Neural cell (in vitro differentiated cells): ENCODE data around the gene SVOPL. TPM values are rescaled to one million over a fixed set of nuclear protein-coding genes. Genes with fewer than 3 reads are reported as not detected.

Experiments used
- H2AFZ ChIP-seq: fragments of 200-600, 300-800 bp; sonication (generic), shearing (Covaris generic); 2 replicates; pipeline ENCODE4 v1.6.0; 2014; ENCODE audit warnings: low read depth, mild to moderate bottlenecking, antibody characterized with exemption, low read length, moderate library complexity
- H3F3A ChIP-seq: fragments of 200-600 bp; shearing (Covaris generic); 2 replicates; pipeline ENCODE4 v1.6.1; 2016; ENCODE audit warnings: mild to moderate bottlenecking, moderate library complexity, mixed read lengths, antibody characterized with exemption, low read length; ENCODE audit not compliant: insufficient read depth, poor library complexity, severe bottlenecking
- H3K27ac ChIP-seq: fragments of 200-600, 300-800 bp; sonication (generic), shearing (Covaris generic); 2 replicates; pipeline ENCODE4 v1.5.1; 2014; ENCODE audit warnings: mild to moderate bottlenecking, low read length, moderate library complexity
- H3K27me3 ChIP-seq: fragments of 300-800, 200-600 bp; sonication (generic), shearing (Covaris generic); 2 replicates; pipeline ENCODE4 v1.6.0; 2014; ENCODE audit warnings: mild to moderate bottlenecking, low read depth, low read length, moderate library complexity; ENCODE audit not compliant: insufficient read depth
- H3K36me3 ChIP-seq: fragments of 300-800, 200-600 bp; sonication (generic), shearing (Covaris generic); 2 replicates; pipeline ENCODE4 v1.5.1; 2014; ENCODE audit warnings: mild to moderate bottlenecking, antibody characterized with exemption, low read length, moderate library complexity; ENCODE audit not compliant: insufficient read depth
- H3K4me2 ChIP-seq: fragments of 300-800, 200-600 bp; sonication (generic), shearing (Covaris generic); 2 replicates; pipeline ENCODE4 v1.6.0; 2014; ENCODE audit warnings: mild to moderate bottlenecking, low read length
- H3K4me3 ChIP-seq: fragments of 300-800, 200-600 bp; sonication (generic), shearing (Covaris generic); 2 replicates; pipeline ENCODE4 v1.5.1; 2014; ENCODE audit warnings: mild to moderate bottlenecking, low read length, moderate library complexity
- H3K79me2 ChIP-seq: fragments of 200-600 bp; shearing (Covaris generic); replicated peaks from 2 replicates; pipeline ENCODE4 v1.6.0; 2014; ENCODE audit warnings: mild to moderate bottlenecking, low read length, moderate library complexity; ENCODE audit not compliant: insufficient read depth
- H3K9ac ChIP-seq: fragments of 300-800, 200-600 bp; sonication (generic), shearing (Covaris generic); 2 replicates; pipeline ENCODE4 v1.6.1; 2016; ENCODE audit warnings: mild to moderate bottlenecking, low read length, mixed read lengths
- H3K9me2 ChIP-seq: fragments of 200-600 bp; shearing (Covaris generic); 2 replicates; pipeline ENCODE4 v1.6.1; 2016; ENCODE audit warnings: mild to moderate bottlenecking, low read length, mixed read lengths; ENCODE audit not compliant: insufficient read depth
- H3K9me3 ChIP-seq: fragments of 200-600, 300-800 bp; sonication (generic), shearing (Covaris generic); 2 replicates; pipeline ENCODE4 v1.6.1; 2016; ENCODE audit warnings: mild to moderate bottlenecking, mixed run types, low read length, moderate library complexity, mixed read lengths
- H4K20me1 ChIP-seq: fragments of 200-600 bp; shearing (Covaris generic); 2 replicates; pipeline ENCODE4 v1.6.1; 2016; ENCODE audit warnings: mild to moderate bottlenecking, mixed run types; ENCODE audit not compliant: insufficient read depth
- EP300 ChIP-seq: fragments of 450-650 bp; conservative IDR thresholded peaks from 2 replicates; pipeline ENCODE4 v1.6.1; 2014; ENCODE audit warnings: antibody characterized with exemption, mild to moderate bottlenecking, moderate library complexity; ENCODE audit not compliant: poor library complexity, severe bottlenecking
- EZH2 ChIP-seq: fragments of 200-600, 300-800 bp; shearing (Covaris generic), sonication (generic); IDR thresholded peaks from 2 replicates; pipeline ENCODE4 v1.6.1; 2014; ENCODE audit warnings: antibody characterized with exemption, low read length, borderline replicate concordance, mild to moderate bottlenecking; ENCODE audit not compliant: insufficient read depth, poor library complexity, severe bottlenecking
- MXI1 ChIP-seq: fragments of 450-650 bp; conservative IDR thresholded peaks from 2 replicates; pipeline ENCODE4 v1.6.1; 2014; ENCODE audit warnings: antibody characterized with exemption, mild to moderate bottlenecking; ENCODE audit not compliant: poor library complexity, severe bottlenecking
- POLR2AphosphoS5 ChIP-seq: IDR thresholded peaks from 2 replicates; pipeline ENCODE4 v1.6.1; 2012
- RAD21 ChIP-seq: fragments of 450-650 bp; conservative IDR thresholded peaks from 2 replicates; pipeline ENCODE4 v1.6.1; 2014; ENCODE audit warnings: antibody characterized with exemption, mild to moderate bottlenecking, moderate library complexity
- REST ChIP-seq: IDR thresholded peaks from 2 replicates; pipeline ENCODE4 v1.6.1; 2012; ENCODE audit warnings: borderline replicate concordance
- SMC3 ChIP-seq: fragments of 450-650 bp; conservative IDR thresholded peaks from 2 replicates; pipeline ENCODE4 v1.6.1; 2014; ENCODE audit warnings: antibody characterized with exemption, mild to moderate bottlenecking, moderate library complexity; ENCODE audit not compliant: poor library complexity
- TAF1 ChIP-seq: IDR thresholded peaks from 2 replicates; pipeline ENCODE4 v1.6.1; 2012; ENCODE audit warnings: low read depth
- polyA plus RNA-seq: library from polyadenylated mRNA; depleted of rRNA; stranded (reverse); fragments of >200 nt; gene quantifications from 2 replicates; pipeline ENCODE4 v1.2.3, GENCODE V29; 2014
- TF ChIP-seq, protein P1 (sequence below): fragments of 450-650 bp; IDR thresholded peaks from 2 replicates; pipeline ENCODE4 v1.5.1; 2014; ENCODE audit warnings: antibody characterized with exemption, mild to moderate bottlenecking, moderate library complexity; ENCODE audit not compliant: poor library complexity, severe bottlenecking

SVOPL gene
- polyA plus RNA-seq, 1 donor from 2014 or later: 0.93 TPM

DNA sequence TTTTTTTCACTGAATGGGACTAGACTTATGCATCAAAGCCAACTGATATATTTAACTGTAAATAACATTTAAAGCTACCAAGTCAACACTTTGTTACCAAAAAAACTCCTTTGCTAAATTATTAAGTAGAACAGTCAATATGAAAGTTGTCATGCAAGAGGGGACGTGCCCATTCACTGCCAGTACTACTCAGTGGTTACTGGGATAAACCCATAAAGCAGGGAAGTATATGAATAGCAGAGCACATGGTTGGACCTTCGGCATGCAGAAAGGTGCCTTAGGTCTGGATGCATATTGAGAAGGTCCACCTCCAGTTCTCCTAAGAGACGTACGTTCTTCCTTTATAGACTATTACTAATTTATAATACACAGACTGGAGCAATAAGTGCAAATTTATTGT lies 120.1 kb downstream of the SVOPL start:
- Histone ChIP-seq H3K9me3 (no peaks in the 10 kb centered on the region), H3K27ac (no peak overlapping the region), H3K4me3 (no peak overlapping the region), H3K9ac (no peak overlapping the region), H4K20me1 (no peaks in the 10 kb centered on the region), H3K36me3 (peaks cover 33% of the 10 kb centered on the region), H3K9me2 (no peaks in the 10 kb centered on the region), H3K27me3 (no peaks in the 10 kb centered on the region), H3K79me2 (no peaks in the 10 kb centered on the region), H3F3A (no peaks in the 10 kb centered on the region), H3K4me2 (no peak overlapping the region), H2AFZ (no peak overlapping the region)
- no peak for TF ChIP-seq MXI1
- TF ChIP-seq REST: no peak
- no peak for TF ChIP-seq POLR2AphosphoS5
- no peak for TF ChIP-seq EP300
- TF ChIP-seq, protein P1, sequence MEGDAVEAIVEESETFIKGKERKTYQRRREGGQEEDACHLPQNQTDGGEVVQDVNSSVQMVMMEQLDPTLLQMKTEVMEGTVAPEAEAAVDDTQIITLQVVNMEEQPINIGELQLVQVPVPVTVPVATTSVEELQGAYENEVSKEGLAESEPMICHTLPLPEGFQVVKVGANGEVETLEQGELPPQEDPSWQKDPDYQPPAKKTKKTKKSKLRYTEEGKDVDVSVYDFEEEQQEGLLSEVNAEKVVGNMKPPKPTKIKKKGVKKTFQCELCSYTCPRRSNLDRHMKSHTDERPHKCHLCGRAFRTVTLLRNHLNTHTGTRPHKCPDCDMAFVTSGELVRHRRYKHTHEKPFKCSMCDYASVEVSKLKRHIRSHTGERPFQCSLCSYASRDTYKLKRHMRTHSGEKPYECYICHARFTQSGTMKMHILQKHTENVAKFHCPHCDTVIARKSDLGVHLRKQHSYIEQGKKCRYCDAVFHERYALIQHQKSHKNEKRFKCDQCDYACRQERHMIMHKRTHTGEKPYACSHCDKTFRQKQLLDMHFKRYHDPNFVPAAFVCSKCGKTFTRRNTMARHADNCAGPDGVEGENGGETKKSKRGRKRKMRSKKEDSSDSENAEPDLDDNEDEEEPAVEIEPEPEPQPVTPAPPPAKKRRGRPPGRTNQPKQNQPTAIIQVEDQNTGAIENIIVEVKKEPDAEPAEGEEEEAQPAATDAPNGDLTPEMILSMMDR: no peak
- TF ChIP-seq RAD21: no peak
- TF ChIP-seq TAF1: no peak
- no peak for TF ChIP-seq EZH2
- no peak for TF ChIP-seq SMC3

DNA sequence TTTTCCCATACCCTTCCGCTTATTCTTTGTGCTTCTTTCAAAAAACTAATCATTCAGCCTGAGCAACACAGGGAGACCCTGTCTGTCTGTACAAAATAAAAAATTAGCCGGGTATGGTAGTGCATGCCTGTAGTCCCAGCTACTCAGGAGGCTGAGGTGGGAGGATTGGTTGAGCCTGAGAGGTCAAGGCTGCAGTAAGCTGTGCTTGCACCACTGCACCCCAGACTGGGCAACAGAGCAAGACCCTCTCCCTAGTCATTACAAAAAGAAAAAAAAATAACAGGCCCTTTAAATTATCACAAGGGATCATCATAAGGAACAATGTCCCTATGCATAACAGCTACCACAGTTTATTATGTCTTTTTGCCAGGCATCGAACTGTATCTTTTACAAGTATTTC lies 121.5 kb downstream of the SVOPL start:
- Histone ChIP-seq H4K20me1 (no peaks in the 10 kb centered on the region), H3K79me2 (no peaks in the 10 kb centered on the region), H3K27me3 (no peaks in the 10 kb centered on the region), H2AFZ (no peak overlapping the region), H3K9ac (no peak overlapping the region), H3K9me3 (no peaks in the 10 kb centered on the region), H3K4me3 (no peak overlapping the region), H3K27ac (no peak overlapping the region), H3K9me2 (no peaks in the 10 kb centered on the region), H3K36me3 (peaks cover 26% of the 10 kb centered on the region), H3K4me2 (no peak overlapping the region), H3F3A (no peaks in the 10 kb centered on the region)
- no peak for TF ChIP-seq MXI1

GRCh38 chr7:138579136-138579535 lies 122.0 kb downstream of the SVOPL start:
- Histone ChIP-seq H2AFZ (no peak overlapping the region), H3K79me2 (no peaks in the 10 kb centered on the region), H3K27ac (no peak overlapping the region), H3K9ac (no peak overlapping the region), H3F3A (no peaks in the 10 kb centered on the region), H3K4me3 (no peak overlapping the region), H4K20me1 (no peaks in the 10 kb centered on the region), H3K36me3 (peaks cover 26% of the 10 kb centered on the region), H3K4me2 (no peak overlapping the region), H3K9me3 (no peaks in the 10 kb centered on the region), H3K27me3 (no peaks in the 10 kb centered on the region), H3K9me2 (no peaks in the 10 kb centered on the region)
- TF ChIP-seq, protein P1: no peak
- TF ChIP-seq EZH2: no peak
